ENCODE data around the gene BRK1. TPM values are rescaled to one million over a fixed set of nuclear protein-coding genes. Genes with fewer than 3 reads are reported as not detected.

The BRK1 gene
- 65.8 and 109 TPM in 2 replicates for total RNA-seq

DNA sequence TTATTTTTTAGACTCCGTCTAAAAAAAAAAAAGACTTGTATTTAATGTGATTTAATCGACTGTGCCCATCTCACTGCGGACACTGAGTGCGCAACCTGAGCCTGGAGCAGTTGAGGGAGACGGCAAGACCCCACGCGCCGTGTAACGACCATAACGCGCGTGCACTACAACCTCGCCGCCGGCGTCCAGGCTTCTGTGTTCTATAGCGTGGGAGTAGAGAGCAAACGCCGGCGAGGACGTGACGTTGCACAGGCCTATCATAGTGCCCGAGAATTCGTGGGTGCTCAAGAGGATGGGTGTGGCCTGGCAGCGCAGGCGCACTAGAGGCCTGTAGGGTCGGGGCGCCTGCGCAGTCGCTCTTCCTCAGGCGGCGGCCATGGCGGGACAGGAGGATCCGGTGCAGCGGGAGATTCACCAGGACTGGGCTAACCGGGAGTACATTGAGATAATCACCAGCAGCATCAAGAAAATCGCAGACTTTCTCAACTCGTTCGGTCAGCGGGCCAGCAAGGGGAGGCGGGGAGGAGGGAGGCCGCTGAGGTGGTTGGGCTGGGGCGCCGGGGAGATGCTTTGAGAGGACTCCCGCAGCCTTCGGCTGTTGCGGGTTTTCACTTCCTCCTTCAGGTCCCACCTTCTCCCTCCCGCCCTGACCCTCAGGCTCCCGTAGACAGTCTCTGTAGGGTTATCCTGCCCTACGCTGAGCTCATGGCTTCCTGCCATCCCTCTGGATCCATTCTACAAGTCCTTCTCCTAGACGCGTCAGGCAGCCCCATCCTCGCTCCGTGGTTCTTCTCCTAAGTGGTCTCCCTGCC is at the start of gene BRK1:
Gene BRK1, plus strand, starts transcription at position 350 of the 812 bp plus-strand sequence. Its CDS starts 27 bp downstream, at position 377.

DNA sequence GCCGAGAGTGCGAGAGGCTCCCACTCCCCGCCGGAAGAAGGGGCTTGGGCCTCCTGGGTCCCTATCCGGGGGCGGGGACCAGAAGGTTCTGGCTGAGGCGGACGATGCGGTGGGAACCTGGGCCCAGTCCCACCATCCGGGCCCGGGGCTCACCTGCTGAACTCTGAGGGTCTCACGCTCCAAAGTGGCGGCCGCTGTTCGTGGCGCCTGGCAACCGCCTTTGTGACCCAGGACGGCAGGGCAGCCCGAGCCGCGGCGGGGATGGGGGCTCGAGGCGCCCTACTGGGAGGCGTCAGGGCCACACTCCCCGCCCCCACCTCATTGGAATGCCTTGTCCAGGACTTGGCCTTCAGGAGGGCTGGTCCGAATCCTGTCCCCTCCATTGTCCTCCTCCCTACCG is 7.4 kb upstream of the BRK1 start, which contains the start of gene FANCD2OS:
Gene FANCD2OS, minus strand, starts transcription at position 165 of the 400 bp plus-strand sequence. CDS start 3,481 bp downstream, outside the sequence.

DNA sequence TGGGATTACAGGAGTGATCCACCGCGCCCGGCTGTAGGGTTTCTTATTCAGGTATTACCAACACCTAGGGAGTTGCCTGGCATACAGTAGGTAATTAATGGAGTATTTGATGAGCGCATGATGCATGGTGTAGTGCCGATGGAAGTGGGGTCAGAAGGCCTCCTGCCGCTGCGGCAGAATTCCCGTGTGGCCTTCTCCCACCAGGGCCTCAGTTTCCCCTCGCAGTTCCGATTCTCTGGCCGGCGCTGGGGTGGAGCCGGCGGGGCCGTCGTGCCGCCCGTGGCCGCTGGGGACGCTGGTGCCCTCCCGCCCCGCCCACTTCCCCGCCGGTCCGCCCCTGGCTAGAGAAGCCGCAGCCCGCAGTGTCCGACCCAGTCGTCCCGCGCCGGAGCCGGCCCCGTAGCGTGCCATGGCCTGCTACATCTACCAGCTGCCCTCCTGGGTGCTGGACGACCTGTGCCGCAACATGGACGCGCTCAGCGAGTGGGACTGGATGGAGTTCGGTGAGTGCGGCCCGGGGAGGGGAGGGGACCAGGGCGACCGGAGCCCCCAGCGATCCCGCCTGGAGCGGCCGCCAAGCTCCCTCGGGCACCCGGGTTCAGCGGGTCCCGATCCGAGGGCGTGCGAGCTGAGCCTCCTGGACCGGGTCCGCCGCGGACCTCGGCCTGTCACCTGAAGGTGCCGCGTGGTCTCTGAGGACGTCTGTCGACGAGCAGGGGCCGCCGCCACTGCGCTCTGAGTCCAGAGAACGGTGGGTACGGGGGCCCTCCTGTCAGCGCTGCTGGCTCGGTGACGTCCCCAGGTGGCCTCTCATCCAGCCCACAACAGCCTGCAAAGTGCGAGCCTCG is 49.3 kb downstream of the BRK1 start, which contains the start of gene IRAK2:
Gene IRAK2, plus strand, starts transcription at position 374 of the 848 bp plus-strand sequence. Its CDS starts 36 bp downstream, at position 410.

Other genes with a start within 250 kb of the BRK1 start
- gene CIDEC, start 235.4 kb upstream of the BRK1 start, total RNA-seq = not detected in 2 replicates
- gene JAGN1, start 225.1 kb upstream of the BRK1 start, total RNA-seq = 22.2 and 23.7 TPM in 2 replicates
- gene IL17RE, start 212.8 kb upstream of the BRK1 start, total RNA-seq = 1.4 and 4.0 TPM in 2 replicates
- 9.2 and 16.6 TPM in 2 replicates for gene IL17RC, start 198.6 kb upstream of the BRK1 start, total RNA-seq
- gene CRELD1, start 181.8 kb upstream of the BRK1 start, total RNA-seq = 27.3 and 36.0 TPM in 2 replicates
- gene PRRT3, start 163.3 kb upstream of the BRK1 start, total RNA-seq = 0.34 and 0.71 TPM in 2 replicates
- gene EMC3, start 128.8 kb upstream of the BRK1 start, total RNA-seq = 47.2 and 62.4 TPM in 2 replicates
- gene FANCD2, start 89.2 kb upstream of the BRK1 start, total RNA-seq = 2.4 TPM in 2 replicates
- not detected in 2 replicates for gene FANCD2OS, start 7.4 kb upstream of the BRK1 start, total RNA-seq
- 64.6 and 66.6 TPM in 2 replicates for gene VHL, start 26.1 kb downstream of the BRK1 start, total RNA-seq
- gene IRAK2, start 49.2 kb downstream of the BRK1 start, total RNA-seq = 10.3 and 20.1 TPM in 2 replicates
- gene TATDN2, start 132.8 kb downstream of the BRK1 start, total RNA-seq = 8.5 and 17.1 TPM in 2 replicates
- not detected in 2 replicates for gene GHRL, start 177.3 kb downstream of the BRK1 start, total RNA-seq
- gene SEC13, start 205.4 kb downstream of the BRK1 start, total RNA-seq = 151 and 226 TPM in 2 replicates